ES-I3 (cell line): ENCODE measurements around the gene VDR.

Experiments
- H3K36me3 ChIP-seq: 2 replicates; pipeline ENCODE4 v1.6.1; 2013; ENCODE audit warnings: mild to moderate bottlenecking, low read length, control low read depth, moderate library complexity; ENCODE audit not compliant: insufficient read depth
- H3K4me1 ChIP-seq: 2 replicates; pipeline ENCODE4 v1.6.1; 2013; ENCODE audit warnings: mild to moderate bottlenecking, control low read depth, low read length; ENCODE audit not compliant: insufficient read depth
- H3K9ac ChIP-seq: 2 replicates; pipeline ENCODE4 v1.6.1; 2013; ENCODE audit warnings: low read depth, mild to moderate bottlenecking, low read length, moderate library complexity
- H3K9me3 ChIP-seq: 2 replicates; pipeline ENCODE4 v1.6.1; 2013; ENCODE audit warnings: mild to moderate bottlenecking, low read length, moderate library complexity; ENCODE audit not compliant: control insufficient read depth, insufficient read depth

VDR gene

DNA sequence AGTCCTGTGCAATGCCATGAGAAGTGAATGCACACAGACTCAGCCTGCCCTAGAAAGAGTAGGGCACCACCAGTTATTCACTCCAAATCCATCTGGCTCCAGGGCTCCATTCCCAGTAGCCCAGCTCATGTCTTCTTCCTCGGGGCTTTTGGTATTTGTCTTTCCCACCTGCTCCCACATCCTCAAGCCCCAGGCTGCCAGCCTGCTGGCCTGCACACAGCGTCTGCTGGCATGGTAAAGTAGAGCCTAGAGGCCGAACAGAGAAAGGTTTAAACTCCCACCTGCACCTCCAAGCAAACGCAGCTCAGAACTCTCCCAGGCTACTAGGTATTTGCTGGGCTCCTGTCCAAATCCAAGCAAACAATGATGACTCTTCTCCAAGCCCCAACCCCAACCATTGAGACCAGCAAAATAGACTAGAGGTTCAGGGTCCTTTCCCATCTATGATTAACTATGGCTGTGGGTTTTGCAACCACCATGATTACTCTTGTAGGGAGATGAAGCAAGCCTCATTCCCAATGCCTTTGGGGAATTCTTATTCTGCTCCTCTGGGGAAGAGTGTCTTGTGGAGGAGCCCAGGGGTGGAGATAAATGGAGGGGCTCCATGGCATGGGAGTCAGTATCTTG lies 5.2 kb upstream of the VDR start:
- Histone ChIP-seq H3K36me3 (no peaks in the 10 kb centered on the region), H3K9ac (no peak overlapping the region), H3K9me3 (no peaks in the 10 kb centered on the region), H3K4me1 (no peaks in the 10 kb centered on the region)

DNA sequence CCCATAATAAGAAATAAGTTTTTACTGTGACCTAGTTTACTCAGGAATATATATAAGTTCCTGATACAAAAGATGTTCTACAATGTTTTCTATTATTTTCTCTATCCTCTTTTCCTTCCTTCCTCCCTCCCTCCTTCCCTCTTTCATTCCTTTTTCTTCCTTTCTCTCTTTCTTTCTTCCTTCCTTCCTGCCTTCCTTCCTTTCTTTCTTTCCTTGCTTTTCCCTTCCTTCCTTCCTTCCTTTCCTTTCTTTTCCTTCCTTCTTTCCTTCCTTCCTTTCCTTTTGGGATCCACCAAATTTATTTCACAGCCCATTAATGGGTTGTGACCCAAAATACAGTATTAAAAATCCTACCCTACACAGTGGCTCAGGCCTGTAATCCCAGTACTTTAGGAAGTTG lies 3.9 kb upstream of the VDR start:
- Histone ChIP-seq H3K9me3 (no peaks in the 10 kb centered on the region), H3K4me1 (peaks cover 5% of the 10 kb centered on the region; the same call in 1 of the 2 replicates), H3K9ac (no peak overlapping the region), H3K36me3 (no peaks in the 10 kb centered on the region)

DNA sequence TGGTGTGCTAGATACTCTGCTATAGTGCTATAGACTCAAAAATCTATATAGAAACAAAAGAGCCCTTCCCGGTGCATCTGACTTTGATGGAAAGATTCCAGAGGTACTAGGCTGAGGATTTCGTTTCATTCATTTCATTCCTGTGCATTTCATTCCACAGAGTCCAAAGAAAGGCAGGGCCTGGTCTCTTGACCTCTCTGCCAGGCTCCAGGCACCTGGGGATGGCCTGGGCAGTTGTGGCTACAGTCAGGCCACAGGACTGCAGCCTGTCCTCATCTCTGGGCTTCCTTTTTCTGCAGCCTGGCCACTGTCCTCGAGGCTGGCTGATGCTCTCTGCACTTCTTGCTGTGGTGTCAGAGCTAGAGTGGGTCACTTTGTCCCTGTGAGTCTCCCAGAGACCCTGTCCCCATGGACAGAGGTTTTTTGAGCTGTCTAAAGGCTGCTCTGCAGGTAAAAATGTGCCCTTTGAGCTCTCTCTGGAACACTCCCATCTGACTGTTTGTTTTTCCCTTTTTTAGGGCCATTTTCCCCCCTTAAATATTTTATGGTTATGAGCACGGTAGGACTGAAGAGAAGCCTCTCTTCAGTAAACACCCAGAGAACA lies 3.2 kb upstream of the VDR start:
- peaks cover 10% of the 10 kb centered on the region; the same call in 1 of the 2 replicates for H3K4me1 ChIP-seq

DNA sequence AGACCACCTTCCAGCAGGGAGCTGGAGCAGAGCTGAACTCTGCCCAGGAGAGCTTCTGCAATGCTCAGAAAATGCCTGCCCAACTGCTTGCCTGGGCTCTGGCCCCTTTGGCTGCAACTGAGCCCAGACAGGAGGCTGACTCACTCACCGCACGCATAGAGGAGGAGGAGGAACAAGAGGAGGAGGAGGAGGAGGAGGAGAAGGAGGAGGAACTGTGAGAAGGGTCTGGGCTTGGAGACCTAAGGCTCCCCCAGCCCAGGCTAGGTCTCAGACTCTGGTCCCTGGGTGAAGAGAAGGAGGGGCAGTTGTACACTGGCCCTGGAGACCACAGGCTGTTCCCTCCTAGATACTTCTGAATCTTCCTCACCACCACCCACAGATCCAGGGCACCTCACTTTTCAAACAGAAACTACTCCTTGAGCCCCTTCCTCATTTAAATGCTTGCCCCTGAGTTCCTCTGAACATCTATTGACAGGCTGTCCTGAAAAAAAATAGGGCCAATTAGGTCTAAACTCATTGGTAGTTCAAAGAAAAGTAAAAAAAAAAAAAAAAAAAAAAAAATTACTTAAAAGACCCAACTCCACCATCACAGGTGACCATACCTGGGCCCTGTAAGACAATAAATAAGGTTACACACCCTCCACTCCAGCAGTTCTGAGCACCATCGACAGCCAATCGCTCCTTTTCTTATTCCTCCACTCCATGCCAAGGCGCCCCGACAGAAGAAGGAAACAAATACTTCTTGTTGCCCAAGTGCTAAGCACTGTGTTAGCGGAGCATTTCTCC lies 674 bp downstream of the VDR start:
- H3K4me1 ChIP-seq: peaks cover 10% of the 10 kb centered on the region; the same call in 1 of the 2 replicates
- H3K9ac ChIP-seq: peak overlapping the region; percentile 53; the same call in 1 of the 2 replicates
- H3K36me3 ChIP-seq: no peaks in the 10 kb centered on the region
- no peaks in the 10 kb centered on the region for H3K9me3 ChIP-seq

More for the DNA sequence above, 3.2 kb upstream of the VDR start:
- Histone ChIP-seq H3K9me3 (no peaks in the 10 kb centered on the region), H3K36me3 (no peaks in the 10 kb centered on the region), H3K9ac (no peak overlapping the region)

DNA sequence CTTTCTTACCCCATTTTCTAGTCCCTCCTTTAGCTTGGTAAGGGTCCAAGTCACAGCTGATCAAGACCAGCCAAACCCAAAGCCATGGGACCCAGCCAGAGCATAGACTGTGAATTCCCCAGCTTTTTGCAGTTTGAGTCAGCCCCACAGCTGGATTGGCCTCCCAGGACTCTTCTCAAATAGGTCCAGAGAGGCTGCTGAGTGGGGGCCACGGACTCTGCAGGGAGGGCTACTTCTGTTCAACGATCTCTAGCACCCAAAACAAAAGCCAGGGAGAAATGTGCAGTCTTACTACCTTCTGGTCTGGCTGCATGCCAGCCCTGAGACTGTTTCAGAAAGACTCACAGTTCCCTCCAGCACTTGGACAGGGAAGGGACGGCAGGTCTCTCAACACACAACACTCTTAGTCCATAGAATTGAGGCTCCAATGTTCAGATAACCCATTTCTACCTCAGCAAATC lies 1.6 kb downstream of the VDR start:
- no peaks in the 10 kb centered on the region for H3K9me3 ChIP-seq
- H3K4me1 ChIP-seq: peaks cover 10% of the 10 kb centered on the region; the same call in 1 of the 2 replicates
- no peak overlapping the region for H3K9ac ChIP-seq
- H3K36me3 ChIP-seq: no peaks in the 10 kb centered on the region

DNA sequence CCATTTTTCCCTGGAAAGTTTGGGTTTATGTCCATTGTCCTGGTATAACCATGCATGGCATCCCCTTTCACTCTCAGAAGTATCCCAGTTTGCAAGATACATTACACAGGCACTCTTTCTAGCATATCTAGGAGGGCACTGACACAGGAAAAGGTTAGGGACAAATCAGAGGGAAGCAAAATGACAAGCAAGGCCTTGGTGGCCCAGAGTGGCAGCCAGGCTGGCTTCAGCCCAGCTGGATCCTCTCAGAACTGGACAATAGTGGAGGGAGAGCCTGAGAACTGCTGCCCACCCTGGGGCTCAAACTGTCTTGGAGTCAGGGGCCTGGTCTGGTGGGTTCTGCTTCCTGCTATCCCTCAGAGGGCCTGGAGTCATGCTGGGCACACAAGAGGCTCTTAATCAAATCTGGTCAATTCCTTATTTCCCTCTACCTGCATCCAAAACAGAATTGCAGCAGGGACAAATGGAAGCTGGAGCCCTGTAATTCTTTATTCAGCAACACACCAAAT lies 2.6 kb downstream of the VDR start:
- Histone ChIP-seq H3K4me1 (peaks cover 10% of the 10 kb centered on the region; the same call in 1 of the 2 replicates), H3K36me3 (no peaks in the 10 kb centered on the region), H3K9ac (no peak overlapping the region), H3K9me3 (no peaks in the 10 kb centered on the region)

DNA sequence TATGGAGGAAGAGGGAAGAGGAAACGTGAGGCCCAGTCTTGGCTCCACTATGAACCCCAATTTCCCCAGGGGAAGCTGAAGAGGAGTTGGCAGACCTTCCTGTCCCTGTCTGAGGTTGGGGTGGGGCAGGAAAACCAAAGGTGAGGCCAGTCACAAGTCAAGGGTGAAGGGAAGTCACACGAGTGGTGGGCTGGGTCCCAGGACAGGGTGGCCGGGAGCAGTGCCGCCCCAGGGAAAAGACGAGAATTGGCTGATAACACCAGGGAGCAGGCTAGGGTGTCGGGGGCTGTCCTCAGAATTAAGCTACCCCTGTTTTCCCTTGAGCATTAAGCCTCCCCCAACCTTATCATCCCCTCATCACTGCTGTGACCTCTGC lies 3.1 kb downstream of the VDR start:
- peaks cover 13% of the 10 kb centered on the region; the same call in 1 of the 2 replicates for H3K4me1 ChIP-seq
- no peaks in the 10 kb centered on the region for H3K36me3 ChIP-seq
- no peak overlapping the region for H3K9ac ChIP-seq
- H3K9me3 ChIP-seq: no peaks in the 10 kb centered on the region

DNA sequence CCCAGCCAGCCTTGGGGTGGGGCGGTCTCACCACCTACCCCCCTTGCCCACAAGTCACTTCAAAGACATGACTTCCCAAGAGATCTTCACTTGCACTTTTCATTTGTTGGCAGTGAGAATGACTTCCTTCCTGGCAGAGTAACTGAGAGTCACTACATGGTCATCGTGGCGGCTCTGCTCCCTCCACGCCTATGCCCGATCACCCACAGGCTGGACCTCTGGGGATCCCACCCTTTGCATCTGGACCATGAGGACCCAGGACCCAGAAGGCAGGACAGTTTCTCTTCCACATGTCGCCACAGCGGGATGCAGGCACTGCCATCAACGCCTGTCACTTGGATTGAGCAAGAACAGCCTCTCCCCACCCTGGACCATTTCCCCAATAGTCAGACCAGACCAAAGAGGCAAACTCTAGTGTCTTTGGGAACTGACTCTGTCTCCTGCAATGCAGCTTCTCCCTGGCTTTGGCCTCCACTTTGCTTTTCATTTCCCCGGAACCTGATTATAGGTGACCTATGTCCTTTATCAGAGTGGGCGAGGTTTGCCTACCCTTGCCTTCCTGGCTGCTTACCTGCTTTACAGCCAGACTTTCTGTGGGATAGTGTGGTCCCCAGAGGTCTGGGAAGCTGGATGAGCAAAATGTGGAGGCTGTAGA lies 3.6 kb downstream of the VDR start:
- Histone ChIP-seq H3K9ac (no peak overlapping the region), H3K9me3 (no peaks in the 10 kb centered on the region), H3K36me3 (no peaks in the 10 kb centered on the region), H3K4me1 (peaks cover 18% of the 10 kb centered on the region)

DNA sequence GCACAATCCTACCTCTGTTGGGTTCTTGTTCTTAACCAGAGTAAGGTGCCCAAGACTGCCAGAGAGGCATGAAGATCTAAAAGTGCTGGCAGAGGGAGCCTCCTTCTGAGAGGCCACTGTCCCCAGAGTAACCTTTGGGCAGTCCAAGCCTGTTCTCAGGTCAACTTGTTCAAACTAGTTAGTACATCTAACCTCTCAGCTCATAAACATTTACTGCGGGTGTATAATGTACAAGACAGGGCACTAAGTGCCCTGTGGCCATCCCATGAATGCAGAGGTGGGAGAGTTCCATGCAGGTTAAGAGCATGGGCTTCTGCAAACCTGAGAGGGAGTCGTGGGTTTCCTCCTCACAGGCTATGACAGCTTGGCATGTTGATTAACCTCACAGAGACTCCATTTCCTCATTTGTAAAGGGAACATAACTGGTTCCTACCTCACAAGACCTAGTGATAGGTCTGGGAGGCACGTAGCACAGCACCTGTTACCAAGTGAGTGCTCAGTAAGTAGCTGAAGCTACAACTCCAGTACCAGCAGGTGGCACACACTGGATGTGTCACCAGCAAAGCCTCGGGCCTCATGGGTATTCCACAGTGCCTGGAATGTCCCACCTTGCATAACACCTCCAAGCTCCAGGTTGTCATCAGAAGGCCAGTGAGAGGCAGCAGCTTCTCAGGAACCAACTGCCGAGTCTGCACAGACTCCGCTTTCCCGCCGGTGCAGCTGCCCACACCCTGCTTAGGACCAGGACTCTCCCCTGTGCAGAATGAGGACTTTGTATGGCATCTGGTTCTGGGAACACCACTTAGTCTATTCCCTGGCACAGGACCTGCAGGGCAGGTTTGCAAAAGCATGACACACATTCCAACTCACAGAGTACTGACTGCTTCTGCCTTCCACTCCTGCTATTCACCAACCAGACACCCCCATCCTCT lies 4.4 kb downstream of the VDR start:
- peaks cover 20% of the 10 kb centered on the region for H3K4me1 ChIP-seq
- no peak overlapping the region for H3K9ac ChIP-seq
- no peaks in the 10 kb centered on the region for H3K9me3 ChIP-seq
- H3K36me3 ChIP-seq: no peaks in the 10 kb centered on the region

DNA sequence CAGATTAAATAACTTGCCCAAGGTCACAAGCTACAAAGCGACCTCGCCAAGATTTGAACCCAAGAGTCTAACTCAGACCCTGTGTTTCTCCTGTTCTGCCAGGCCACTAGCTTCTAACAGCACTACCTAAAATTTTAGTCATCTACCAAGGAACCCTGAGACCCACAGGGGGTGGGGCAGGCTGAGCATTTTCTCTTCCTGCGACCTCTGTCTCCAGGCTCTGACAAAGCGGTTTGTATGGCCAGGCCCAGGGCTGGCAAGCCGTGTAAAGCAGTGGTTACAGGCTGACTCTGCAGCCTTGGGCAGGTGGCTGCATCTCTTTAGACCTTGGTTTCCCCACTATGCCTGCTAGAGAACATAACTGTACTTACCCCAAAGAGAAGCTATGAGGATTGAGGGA lies 5.3 kb downstream of the VDR start:
- H3K4me1 ChIP-seq: peaks cover 20% of the 10 kb centered on the region
- no peaks in the 10 kb centered on the region for H3K36me3 ChIP-seq
- H3K9ac ChIP-seq: no peak overlapping the region
- H3K9me3 ChIP-seq: no peaks in the 10 kb centered on the region

DNA sequence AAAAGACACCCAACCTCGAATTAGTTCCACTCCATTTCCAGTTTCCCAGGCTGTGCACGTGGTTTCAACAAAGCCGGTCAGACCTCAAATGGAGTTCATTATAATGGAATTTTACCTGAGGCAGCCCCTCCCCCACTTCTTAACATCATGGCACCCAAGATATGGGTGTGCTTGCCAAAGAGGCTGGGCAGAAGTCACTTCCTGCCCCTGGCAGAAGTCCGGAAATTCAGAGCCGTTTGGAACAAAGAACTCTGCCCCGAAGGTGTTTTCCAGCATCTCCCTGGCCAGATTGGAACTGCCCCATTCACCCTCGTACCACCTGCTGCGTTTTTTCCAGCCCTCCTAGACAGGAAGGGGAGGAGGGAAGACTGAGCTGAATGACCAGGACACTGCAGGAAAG lies 8.2 kb downstream of the VDR start:
- Histone ChIP-seq H3K4me1 (peaks cover 10% of the 10 kb centered on the region), H3K9me3 (no peaks in the 10 kb centered on the region), H3K36me3 (no peaks in the 10 kb centered on the region), H3K9ac (no peak overlapping the region)

DNA sequence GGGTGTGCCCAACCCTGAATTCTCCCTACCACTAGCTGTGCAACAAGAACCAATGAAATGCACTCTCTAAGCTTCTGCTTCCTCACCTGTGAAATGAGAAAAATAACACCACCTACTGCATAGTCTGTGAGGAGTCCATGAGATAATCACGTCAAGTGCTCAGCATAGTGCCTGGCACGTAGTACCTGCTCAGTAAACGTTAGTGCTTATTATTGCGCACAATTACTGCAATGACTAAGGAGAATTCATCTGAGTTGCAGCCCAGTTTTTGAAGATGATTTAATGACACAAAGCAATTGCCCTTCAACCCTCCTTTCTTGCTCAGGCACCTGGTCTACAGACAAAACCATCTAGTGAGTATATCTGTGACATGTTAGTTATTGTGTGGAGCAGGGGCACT lies 8.8 kb downstream of the VDR start:
- Histone ChIP-seq H3K9ac (no peak overlapping the region), H3K4me1 (peaks cover 10% of the 10 kb centered on the region), H3K9me3 (no peaks in the 10 kb centered on the region), H3K36me3 (no peaks in the 10 kb centered on the region)

DNA sequence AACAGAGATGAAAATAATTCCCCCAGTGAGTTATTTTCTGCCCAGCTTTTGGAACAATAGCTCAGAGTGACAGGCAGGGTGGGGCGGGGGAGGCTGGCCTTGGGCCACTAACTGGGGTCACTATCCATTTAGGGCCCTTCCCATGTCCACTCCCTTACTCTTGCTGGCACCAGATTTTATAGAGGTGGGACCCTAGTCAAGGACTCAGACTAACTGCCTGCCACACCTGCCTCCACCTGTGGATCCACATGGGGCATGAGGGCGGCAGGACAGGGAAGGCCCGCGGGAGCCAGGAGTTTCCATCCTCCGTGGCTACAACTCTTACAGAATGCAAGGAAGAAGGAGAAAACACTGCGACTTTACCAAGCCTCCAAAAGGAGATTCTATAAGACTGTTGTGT lies 10.1 kb downstream of the VDR start:
- Histone ChIP-seq H3K4me1 (peaks cover 10% of the 10 kb centered on the region), H3K9ac (no peak overlapping the region), H3K9me3 (no peaks in the 10 kb centered on the region), H3K36me3 (no peaks in the 10 kb centered on the region)
